Fibroblast of peridontal ligament (primary cell): ENCODE measurements around the gene REG3G.
"Not testable (repeated sequence)": the region's sequence is repeated elsewhere in the genome, so short reads cannot be mapped to it uniquely, and the experiment has no call there.

Experiments used
- DNase-seq: peaks from one replicate; pipeline ENCODE4 v3.0.0-alpha.2; 2010; ENCODE audit errors: extremely low read depth

REG3G gene

DNA sequence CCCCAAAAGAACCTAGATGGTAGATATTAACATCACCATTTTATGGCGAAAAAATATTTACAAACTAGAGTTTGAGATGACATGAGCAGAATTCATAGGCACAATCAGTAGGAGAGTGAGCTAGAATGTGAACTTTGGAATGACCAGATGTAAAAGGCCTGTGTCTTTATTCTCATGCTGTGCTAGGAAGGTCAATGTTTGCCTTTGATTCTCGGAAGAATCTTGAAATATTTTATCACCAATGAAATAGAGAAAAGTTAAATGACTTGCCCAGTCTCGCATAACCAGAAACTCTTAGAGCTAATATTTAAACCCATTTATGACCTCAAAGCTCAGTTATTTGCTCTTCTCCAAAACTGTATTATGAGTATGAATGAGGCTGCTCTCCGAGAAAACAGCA, 9.2 kb upstream of the REG3G start:
- no peak for DNase-seq

GRCh38 chr2:79026061-79026460, 559 bp downstream of the REG3G start:
- DNase-seq: no peak

DNA sequence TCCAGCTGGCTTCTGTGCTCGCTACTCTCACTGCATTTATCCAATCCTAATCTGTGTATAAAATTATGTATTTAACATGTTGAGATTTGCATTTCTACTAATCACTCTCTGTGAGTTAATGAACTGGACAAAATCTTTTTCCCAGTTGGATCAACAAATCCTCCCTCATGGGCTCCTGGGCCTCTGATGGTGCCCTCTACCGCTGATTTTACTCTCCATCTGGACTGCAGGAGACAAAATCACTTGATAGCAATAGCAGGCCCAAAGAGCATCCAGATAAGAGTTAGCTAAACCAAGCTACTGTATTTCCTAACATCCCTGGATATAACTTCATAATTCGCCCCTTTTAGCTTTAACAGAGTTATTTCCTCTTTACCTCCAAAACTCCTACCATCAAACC, 14.4 kb downstream of the REG3G start:
- DNase-seq: no peak

DNA sequence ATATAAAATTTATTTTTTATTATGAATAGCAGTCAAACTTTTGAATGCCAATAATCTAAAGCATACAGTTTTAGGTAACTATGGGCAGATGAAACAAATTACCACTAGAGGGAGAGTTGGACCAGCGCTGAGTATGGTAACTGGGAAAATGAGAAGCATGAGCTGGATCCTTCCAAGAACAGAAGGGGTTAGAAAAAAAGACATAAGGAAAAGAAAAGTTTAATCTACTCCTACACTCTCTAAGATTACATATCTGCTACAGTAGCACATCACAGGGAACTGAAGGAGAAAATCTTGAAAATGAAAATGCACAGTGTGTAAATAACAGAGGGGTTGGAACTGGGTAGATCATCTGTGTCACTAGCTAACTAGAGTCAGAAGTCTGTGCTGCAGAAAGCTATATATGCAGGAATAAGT, 15.5 kb downstream of the REG3G start:
- no peak for DNase-seq

- not testable (repeated sequence) for DNase-seq
Measured at GRCh38 chr2:79053486-79053885, 28.0 kb downstream of the REG3G start.

DNA sequence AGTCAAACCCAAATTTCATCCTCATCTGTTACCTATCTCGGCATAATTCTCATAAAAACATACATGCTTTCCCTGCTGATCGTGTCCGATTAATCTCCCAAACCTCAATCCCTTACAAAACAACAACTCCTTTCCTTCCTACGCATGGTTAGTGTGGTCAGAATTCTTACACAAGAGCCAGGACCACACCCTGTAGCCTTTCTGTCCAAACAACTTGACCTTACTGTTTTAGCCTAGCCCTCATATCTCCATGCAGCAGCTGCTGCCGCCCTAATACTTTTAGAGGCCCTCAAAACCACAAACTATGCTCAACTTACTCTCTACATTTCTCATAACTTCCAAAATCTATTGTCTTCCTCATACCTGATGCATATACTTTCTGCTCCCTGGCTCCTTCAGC, 29.3 kb downstream of the REG3G start:
- DNase-seq: not testable (repeated sequence)

- DNase-seq: no peak
Measured at GRCh38 chr2:79065201-79065600, 39.7 kb downstream of the REG3G start.

GRCh38 chr2:79071078-79071477, 45.6 kb downstream of the REG3G start:
- no peak for DNase-seq
